ENCODE measurements around the gene DTX2.
"Not testable (repeated sequence)": the region's sequence is repeated elsewhere in the genome, so short reads cannot be mapped to it uniquely, and the experiment has no call there.

DNA sequence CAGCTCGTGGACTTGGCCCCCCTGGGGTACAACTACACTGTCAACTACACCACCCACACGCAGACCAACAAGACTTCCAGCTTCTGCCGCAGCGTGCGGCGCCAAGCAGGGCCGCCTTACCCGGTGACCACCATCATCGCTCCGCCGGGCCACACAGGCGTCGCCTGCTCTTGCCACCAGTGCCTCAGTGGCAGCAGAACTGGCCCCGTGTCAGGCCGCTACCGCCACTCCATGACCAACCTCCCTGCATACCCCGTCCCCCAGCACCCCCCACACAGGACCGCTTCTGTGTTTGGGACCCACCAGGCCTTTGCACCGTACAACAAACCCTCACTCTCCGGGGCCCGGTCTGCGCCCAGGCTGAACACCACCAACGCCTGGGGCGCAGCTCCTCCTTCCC lies 21.2 kb downstream of the DTX2 start:
- TF ChIP-seq, protein P1, sequence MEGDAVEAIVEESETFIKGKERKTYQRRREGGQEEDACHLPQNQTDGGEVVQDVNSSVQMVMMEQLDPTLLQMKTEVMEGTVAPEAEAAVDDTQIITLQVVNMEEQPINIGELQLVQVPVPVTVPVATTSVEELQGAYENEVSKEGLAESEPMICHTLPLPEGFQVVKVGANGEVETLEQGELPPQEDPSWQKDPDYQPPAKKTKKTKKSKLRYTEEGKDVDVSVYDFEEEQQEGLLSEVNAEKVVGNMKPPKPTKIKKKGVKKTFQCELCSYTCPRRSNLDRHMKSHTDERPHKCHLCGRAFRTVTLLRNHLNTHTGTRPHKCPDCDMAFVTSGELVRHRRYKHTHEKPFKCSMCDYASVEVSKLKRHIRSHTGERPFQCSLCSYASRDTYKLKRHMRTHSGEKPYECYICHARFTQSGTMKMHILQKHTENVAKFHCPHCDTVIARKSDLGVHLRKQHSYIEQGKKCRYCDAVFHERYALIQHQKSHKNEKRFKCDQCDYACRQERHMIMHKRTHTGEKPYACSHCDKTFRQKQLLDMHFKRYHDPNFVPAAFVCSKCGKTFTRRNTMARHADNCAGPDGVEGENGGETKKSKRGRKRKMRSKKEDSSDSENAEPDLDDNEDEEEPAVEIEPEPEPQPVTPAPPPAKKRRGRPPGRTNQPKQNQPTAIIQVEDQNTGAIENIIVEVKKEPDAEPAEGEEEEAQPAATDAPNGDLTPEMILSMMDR (IDR thresholded peaks at IDR 0.05) = not testable (repeated sequence)
- TF ChIP-seq RFX5 (IDR thresholded peaks at IDR 0.05); NR3C1 (IDR thresholded peaks at IDR 0.05); ESRRA (IDR thresholded peaks at IDR 0.05; ENCODE audit: borderline replicate concordance, low read length); E2F6 (IDR thresholded peaks at IDR 0.05; ENCODE audit: borderline replicate concordance, low read depth); SMC3 (IDR thresholded peaks at IDR 0.05): not testable (repeated sequence)

All from A549 (cell line).